NCI-H748 treated with DMSO at 0.1 percent for 48 hours (cell line): ENCODE measurements around the gene TMEM242.

ENCODE experiments used
- DNase-seq: peaks from one replicate; lab custom pipeline; 2025; lab: John Stamatoyannopoulos, UW

Gene TMEM242

GRCh38 chr6:157270916-157271315, 52.4 kb downstream of the TMEM242 start:
- no peak for DNase-seq

DNA sequence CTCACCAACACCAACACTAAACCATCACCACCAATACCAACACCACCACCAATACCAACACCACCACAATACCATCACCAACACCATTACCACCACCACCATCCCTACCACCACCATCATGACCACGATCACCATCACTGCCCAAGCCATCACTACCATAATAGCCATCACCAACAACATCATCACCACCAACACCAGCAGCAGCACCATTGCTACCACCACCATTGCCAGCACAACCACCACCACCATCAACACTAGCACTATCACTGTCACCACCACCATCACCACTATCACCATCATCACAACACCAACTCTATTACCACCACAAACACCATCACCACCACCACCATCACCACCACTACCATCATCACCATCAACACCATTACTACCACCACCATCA, 53.0 kb downstream of the TMEM242 start:
- no peak for DNase-seq

- no peak for DNase-seq
Observed at GRCh38 chr6:157269261-157269794, 54.0 kb downstream of the TMEM242 start.

DNA sequence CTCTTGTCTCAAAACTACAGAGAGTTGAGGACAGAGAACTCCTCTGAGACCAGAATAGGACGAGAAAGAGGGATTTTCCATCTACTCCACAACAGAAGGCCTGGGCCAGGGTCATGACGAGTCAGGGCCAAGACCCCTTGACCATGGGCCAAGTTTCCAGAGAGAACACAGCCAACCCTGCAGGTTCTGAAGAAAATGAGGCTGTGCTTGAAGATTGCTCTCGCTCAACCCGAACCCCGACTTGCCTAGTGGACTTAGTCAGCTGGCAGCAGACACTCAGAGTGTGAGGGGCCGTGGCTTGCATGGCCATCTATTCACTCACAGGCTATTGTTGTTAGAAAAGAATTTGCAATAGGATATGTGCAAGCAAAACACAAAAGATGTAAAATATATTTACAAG, 54.5 kb downstream of the TMEM242 start:
- no peak for DNase-seq

- no peak for DNase-seq
Observed at GRCh38 chr6:157268396-157268795, 54.9 kb downstream of the TMEM242 start.

DNA sequence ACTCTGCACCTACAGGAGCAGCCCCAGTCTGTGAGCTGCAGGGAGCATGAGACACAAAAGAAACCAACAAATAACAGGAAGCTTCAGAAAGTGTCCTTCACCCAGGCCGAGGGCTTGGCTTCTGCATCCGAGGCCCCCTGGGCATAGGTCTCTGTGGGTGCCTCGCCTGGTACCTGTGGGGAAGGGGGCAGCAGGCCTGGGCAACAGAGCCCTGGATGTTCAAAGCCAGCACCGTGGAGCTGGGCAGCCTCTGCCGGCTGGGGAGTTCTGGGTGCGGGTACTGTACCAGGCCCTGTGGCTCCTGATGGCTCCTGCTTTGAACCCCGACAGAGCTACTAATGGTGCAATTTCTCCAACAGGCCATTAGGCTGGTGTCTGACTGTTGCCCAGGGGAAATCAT, 55.7 kb downstream of the TMEM242 start:
- no peak for DNase-seq

GRCh38 chr6:157267109-157267611, 56.2 kb downstream of the TMEM242 start:
- no peak for DNase-seq

DNA sequence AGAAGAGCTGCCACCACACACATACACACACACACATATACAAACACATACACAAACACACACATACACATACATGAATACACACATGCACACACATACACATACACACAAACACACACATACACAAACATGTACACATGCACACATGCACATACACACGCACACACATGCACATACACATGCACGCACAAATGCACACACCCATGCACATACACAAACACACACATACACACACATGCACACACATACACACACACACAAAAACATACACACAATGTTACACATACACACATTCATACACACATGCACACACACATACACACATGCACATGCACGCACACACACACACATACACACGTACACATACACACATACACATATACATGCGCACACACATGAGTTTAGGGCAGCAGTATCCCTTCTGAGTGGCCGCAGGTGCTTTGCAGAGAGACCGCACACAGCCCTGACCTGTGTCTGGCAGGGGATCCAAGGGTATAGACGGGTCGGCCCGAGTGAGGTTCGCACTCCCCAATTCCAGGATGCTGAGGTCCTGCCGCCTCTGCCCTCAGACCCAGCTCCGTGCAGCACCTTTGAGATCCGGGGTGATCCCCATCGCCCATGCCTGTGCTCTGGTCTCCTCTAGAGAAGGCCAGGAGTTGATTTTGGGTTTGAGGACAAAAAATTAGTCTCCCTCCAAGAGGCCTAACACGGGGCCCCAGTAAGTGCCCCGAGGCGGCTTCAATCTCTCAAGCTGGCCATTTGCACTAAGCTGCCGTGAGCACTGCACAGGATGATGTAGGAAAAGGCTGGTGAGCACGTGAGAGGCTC, 56.8 kb downstream of the TMEM242 start:
- DNase-seq = no peak

- DNase-seq = no peak
Observed at GRCh38 chr6:157265635-157266034, 57.7 kb downstream of the TMEM242 start.

DNA sequence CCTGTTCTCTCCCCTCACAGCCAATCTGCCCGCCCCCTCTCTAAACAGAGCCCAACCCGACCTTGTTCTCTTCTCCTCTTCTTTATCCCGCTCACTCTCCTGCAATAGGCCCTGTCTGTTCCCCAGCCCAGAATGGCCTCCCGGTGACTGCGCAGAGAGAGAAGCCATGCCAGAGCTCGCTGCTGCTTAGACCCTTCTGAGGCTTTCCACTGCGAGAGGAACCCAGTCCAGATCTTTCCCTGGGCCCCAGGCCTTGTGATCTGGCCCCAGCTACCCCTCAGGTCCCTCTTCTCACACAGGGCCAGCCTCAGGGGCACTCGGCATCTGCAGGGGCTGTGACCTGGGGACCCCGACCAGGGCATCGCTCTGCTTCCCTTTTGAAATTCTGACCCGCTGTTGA, 58.1 kb downstream of the TMEM242 start:
- no peak for DNase-seq

DNA sequence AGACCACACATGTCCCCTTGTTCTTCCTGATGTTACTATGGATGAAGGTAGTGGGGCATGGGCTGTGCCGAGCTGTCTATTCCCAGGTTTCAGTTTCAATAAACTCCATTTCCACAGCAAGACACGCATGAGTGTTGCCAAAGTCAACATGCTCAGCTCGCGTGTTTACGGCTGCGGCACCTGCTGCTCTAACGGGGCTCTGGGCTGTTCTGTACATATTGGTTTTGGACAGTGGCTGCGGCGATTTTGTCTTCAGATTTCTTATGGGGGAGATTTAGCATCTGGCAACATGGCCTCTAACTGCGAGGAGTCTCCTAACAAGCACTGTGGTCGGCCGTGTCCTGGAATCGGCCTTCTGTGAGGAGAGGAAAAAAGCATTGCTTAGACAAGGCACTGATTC, 58.6 kb downstream of the TMEM242 start:
- DNase-seq = peak; percentile 38

DNA sequence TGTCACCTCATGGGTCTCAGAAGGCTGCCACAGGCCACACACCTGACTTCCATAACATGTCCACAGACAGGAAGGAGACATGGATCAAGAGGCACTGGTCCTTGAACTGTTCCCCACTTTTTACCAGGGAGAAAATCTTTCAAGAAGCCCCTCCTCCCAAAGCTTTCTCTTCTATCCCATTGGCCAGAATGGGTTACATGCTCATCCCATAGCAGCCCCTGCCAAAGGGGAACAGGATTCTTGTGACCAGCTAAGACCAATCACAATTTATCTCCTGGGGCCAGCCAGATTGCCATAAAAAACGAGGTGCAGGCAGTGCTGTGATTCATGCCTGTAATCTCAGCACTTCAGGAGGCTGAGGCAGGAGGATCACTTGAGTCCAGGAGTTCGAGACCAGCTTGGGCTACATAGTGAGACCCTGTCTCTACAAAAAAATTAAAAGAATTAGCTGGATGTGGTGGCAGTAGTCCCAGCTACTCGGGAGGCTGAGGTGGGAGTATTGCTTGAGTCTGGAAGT, 59.4 kb downstream of the TMEM242 start:
- DNase-seq = no peak

- no peak for DNase-seq
Observed at GRCh38 chr6:157263146-157263545, 60.2 kb downstream of the TMEM242 start.

GRCh38 chr6:157261606-157262005, 61.7 kb downstream of the TMEM242 start:
- DNase-seq = no peak

- DNase-seq = no peak
Observed at GRCh38 chr6:157260735-157261410, 62.4 kb downstream of the TMEM242 start.

DNA sequence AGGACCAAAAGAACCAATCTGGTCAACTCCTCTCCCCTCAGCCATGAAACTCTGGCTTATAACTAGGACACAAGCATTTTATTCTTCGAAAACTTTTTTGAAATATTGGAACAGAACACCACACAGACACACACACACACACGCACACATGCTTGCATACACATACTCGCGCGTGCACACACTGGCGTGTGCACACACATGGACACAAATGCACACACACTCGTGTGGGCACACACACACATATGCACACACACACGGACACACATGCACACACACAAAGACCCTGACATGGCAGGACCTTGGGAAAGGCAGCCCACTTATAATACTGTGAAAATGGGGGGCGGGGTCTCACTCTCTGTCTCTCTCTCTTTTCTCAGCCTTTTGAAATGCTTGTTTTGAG, 63.9 kb downstream of the TMEM242 start:
- no peak for DNase-seq

DNA sequence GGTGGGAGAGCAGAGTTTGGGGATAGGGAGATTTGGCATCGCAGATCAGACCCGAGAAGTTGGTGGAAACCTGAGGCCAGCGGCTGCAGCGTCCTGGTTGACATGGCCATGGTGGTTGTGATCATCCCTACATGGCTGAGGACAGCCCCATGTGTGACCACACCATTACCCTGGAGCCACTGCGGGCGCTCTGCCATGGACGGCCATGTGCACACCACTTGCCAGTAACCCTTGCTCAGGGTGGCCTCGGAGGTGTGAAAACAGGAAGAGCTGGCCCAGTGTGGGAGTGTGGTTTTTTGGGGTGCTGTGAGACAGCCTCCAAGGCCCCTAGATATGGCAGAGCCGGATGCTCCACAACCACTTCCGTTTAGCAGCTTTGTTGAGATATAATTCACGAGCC, 64.4 kb downstream of the TMEM242 start:
- DNase-seq = no peak

DNA sequence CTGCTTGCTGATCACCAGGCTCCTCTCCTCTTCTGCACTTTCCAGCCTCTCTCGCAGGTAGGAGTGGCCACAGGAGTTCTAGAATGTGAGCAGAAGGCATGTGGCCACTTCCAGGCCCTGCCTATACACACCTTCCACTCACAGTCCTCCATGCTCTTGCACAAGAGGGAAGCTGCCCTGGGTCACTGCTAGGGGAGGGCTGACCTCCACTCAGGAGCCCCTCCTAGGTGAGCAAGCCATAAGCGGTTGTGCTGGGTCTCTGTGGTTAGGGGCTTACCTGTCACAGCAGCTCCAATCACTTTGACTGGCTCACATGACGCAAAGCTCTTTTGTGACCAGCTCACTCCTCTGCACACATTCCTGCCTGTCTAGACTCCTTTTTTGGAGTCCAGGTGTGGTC, 68.2 kb downstream of the TMEM242 start:
- DNase-seq = no peak

GRCh38 chr6:157254538-157254937, 68.8 kb downstream of the TMEM242 start:
- no peak for DNase-seq

DNA sequence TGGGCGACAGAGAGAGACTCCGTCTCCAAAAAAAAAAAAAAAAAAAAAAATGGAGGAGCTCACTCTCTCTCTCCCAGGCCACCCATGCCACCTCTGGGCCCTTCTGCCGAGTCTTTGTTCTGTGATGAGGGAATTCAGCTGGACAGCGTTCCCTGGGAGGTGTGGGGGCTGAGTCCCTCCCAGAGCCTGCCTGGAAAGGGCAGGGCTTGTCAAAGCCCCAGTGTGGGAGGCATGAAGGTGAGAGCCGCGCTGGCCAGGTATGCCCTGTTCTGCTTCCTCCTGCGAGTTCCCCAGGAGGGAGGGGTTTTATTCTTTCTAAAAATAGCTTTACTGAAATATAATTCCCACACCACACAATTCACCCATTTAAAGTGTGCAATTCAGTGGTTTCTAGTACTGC, 69.6 kb downstream of the TMEM242 start:
- DNase-seq = no peak

DNA sequence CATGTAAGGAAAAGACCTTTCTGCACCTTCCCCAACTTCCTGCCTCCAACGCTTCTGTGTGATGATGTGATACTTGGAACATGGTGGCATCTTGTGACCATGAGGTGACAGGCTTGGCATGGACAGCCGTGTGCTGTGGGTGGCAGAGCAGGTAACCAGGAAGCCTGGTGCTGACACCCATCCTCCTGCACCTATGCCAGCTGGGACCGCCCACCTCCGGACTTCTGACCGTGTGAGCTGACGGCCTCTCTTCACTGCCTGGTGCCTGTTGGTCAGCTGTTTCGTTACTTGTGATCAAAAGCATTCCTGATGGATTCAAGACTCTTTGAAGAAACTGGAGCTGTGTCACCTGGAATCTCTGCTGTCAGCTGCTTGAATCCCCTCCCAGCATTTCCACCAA, 70.3 kb downstream of the TMEM242 start:
- DNase-seq = no peak

DNA sequence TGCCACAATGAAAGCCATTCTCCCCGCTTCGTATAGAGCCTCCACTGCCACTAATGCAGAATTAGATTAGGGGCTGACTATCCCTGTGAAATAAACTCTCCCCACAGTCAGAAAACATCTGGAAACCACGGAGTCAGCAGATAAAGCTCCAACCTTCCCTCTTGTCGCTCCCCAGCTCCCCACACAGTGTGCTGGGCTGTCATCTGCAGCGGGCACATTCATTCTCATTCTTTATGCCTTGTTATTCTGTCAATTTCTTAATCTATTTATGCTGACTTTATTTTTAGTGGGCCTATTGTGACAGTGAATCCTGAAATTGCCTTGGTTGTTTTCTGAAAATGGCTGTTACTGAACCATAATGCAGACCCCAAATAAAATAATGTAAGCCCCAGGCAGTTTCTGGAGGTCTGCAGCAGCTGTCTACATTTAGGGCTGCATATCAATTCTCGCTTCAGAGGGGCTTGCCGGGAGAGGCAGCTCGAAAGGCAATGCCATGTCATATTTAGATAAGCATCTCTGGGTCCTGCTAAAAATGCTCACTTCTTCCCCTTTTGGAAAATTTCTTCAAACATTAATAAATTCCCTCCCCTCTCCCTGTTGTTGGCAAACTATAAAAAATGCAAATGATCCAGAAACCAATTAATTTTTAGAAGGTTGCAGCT, 71.6 kb downstream of the TMEM242 start:
- DNase-seq = no peak
